CD4-positive, alpha-beta T cell treated with Interleukin-6 for 4 hours (primary cell): ENCODE results near the gene LYL1.

Source experiments
- DNase-seq: peaks from one replicate; pipeline ENCODE4 v3.0.0-alpha.2; 2020; ENCODE audit warnings: mixed read lengths

Gene LYL1

GRCh38 chr19:13128583-13128982 is 25.9 kb upstream of the LYL1 start:
- DNase-seq = no peak

GRCh38 chr19:13127811-13128575 is 25.3 kb upstream of the LYL1 start:
- no peak for DNase-seq

- no peak for DNase-seq
Measured at GRCh38 chr19:13127051-13127450, 24.4 kb upstream of the LYL1 start.

GRCh38 chr19:13122980-13123957 is 20.6 kb upstream of the LYL1 start:
- DNase-seq = no peak

GRCh38 chr19:13122275-13122878 is 19.7 kb upstream of the LYL1 start:
- DNase-seq = no peak

GRCh38 chr19:13121551-13122274 is 19.1 kb upstream of the LYL1 start:
- DNase-seq = no peak

GRCh38 chr19:13120817-13121216 is 18.2 kb upstream of the LYL1 start:
- DNase-seq = no peak

GRCh38 chr19:13120031-13120430 is 17.4 kb upstream of the LYL1 start:
- no peak for DNase-seq

- no peak for DNase-seq
Measured at GRCh38 chr19:13119627-13120026, 17.0 kb upstream of the LYL1 start.

- peak; percentile 52 for DNase-seq
Measured at GRCh38 chr19:13118424-13119193, 16.0 kb upstream of the LYL1 start.

- DNase-seq = peak; percentile 89
Measured at GRCh38 chr19:13117772-13118423, 15.2 kb upstream of the LYL1 start, which contains the start of gene NACC1. NACC1 (plus strand) TSS chr19:13118264; CDS start chr19:13135208, 16,944 bp downstream.

- no peak for DNase-seq
Measured at GRCh38 chr19:13117176-13117771, 14.6 kb upstream of the LYL1 start.

GRCh38 chr19:13116282-13117175 is 13.9 kb upstream of the LYL1 start, which contains the start of gene TRMT1:
TRMT1 (minus strand) TSS chr19:13116740; CDS start chr19:13116399, 341 bp downstream.
- peak; percentile 89 for DNase-seq

- no peak for DNase-seq
Measured at GRCh38 chr19:13115936-13116281, 13.3 kb upstream of the LYL1 start.

GRCh38 chr19:13112555-13112954 is 9.9 kb upstream of the LYL1 start:
- DNase-seq = no peak

- no peak for DNase-seq
Measured at GRCh38 chr19:13110099-13110610, 7.5 kb upstream of the LYL1 start.

GRCh38 chr19:13109361-13110098 is 6.9 kb upstream of the LYL1 start:
- no peak for DNase-seq

- DNase-seq = peak; percentile 56
Measured at GRCh38 chr19:13104848-13105711, 2.4 kb upstream of the LYL1 start.
